ENCODE results near the gene NEB.
"Not testable (repeated sequence)": the region's sequence is repeated elsewhere in the genome, so short reads cannot be mapped to it uniquely, and the experiment has no call there.

DNA sequence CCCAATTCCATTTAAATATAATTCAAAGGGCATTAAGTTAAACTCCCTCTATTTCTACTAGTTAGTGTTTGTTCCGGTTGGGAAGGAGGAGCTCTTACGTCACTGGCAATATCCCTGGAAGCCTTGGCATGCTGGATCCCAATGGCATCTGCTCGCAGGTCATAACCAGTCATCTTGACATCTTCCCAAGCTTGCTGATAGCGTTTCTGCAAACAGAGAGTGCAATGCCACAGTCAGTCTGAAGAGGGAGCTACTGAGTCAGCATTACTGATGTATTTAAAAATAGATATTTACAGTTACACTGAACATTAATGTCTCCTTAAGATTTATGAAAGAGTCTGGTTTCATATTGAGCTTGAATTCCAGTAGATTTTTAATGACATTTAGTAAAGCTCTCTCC lies 132.5 kb downstream of the NEB start:
- not testable (repeated sequence) for TF ChIP-seq POLR2AphosphoS5, CTCF (IDR thresholded peaks at IDR 0.05)

Measured in transverse colon (tissue), 4 donors.